Liver (tissue), 9 donors: ENCODE data around the gene TGFBR1. TPM values are rescaled to one million over a fixed set of nuclear protein-coding genes. Genes with fewer than 3 reads are reported as not detected.

Experiments
- DNase-seq: peaks from one replicate; pipeline ENCODE4 v3.0.0-alpha.2; 2017; ENCODE audit warnings: low spot score
- H3K27ac ChIP-seq, 2 donors: one replicate each; pipeline ENCODE4 v1.7.0; 2013; ENCODE audit warnings: inconsistent platforms in 2 of 2, low read length in 2 of 2, control low read depth in 1 of 2, low read depth in 1 of 2, mild to moderate bottlenecking in 1 of 2
- H3K27me3 ChIP-seq, 4 donors: one replicate each; pipeline versions ENCODE4 v1.6.1 to v1.7.0; 2013; ENCODE audit warnings: low read length in 3 of 4, inconsistent platforms in 1 of 4, mild to moderate bottlenecking in 1 of 4, moderate library complexity in 1 of 4; ENCODE audit not compliant: control insufficient read depth in 4 of 4, insufficient read depth in 4 of 4
- H3K36me3 ChIP-seq, 4 donors: one replicate each; pipeline versions ENCODE4 v1.6.1 to v1.7.0; 2013; ENCODE audit warnings: low read length in 3 of 4, mild to moderate bottlenecking in 3 of 4, low read depth in 1 of 4, moderate library complexity in 1 of 4; ENCODE audit not compliant: control insufficient read depth in 4 of 4, insufficient read depth in 3 of 4
- H3K4me1 ChIP-seq, 4 donors: one replicate each; pipeline versions ENCODE4 v1.6.1 to v1.7.0; 2013; ENCODE audit warnings: low read length in 3 of 4, mild to moderate bottlenecking in 3 of 4, moderate library complexity in 1 of 4; ENCODE audit not compliant: control insufficient read depth in 4 of 4, insufficient read depth in 4 of 4
- H3K4me3 ChIP-seq, 3 donors: one replicate each; pipeline versions ENCODE4 v1.6.1 to v1.7.0; 2013; ENCODE audit warnings: low read length in 3 of 3, control low read depth in 1 of 3, low read depth in 1 of 3, mild to moderate bottlenecking in 1 of 3
- H3K9ac ChIP-seq, 2 donors: one replicate each; pipeline ENCODE4 v1.7.0; 2013; ENCODE audit warnings: low read length in 2 of 2, mild to moderate bottlenecking in 2 of 2, moderate library complexity in 2 of 2, control low read depth in 1 of 2, low read depth in 1 of 2
- H3K9me3 ChIP-seq, 4 donors: one replicate each; pipeline versions ENCODE4 v1.6.1 to v1.7.0; 2013; ENCODE audit warnings: low read length in 3 of 4; ENCODE audit not compliant: control insufficient read depth in 4 of 4
- ATF3 ChIP-seq: IDR thresholded peaks from 2 replicates; pipeline ENCODE4 v1.6.1; 2016; ENCODE audit warnings: antibody characterized with exemption
- CTCF ChIP-seq: fragments of 150-350 bp; IDR thresholded peaks from 2 replicates; pipeline ENCODE4 v1.5.1; 2017; ENCODE audit warnings: improper control_type of control experiment, low read depth, low read length; ENCODE audit not compliant: missing input control
- EGR1 ChIP-seq, 2 donors: IDR thresholded peaks; 2 replicates each; pipeline ENCODE4 v1.6.1; 2016 to 2018; ENCODE audit warnings: antibody characterized with exemption in 2 of 2, low read depth in 2 of 2
- FOXA1 ChIP-seq: IDR thresholded peaks from 2 replicates; pipeline ENCODE4 v1.6.1; 2016; ENCODE audit warnings: antibody characterized with exemption
- FOXA2 ChIP-seq: IDR thresholded peaks from 2 replicates; pipeline ENCODE4 v1.6.1; 2016; ENCODE audit warnings: antibody characterized with exemption
- GABPA ChIP-seq, 2 donors: IDR thresholded peaks in 1 of 2; conservative IDR thresholded peaks in 1 of 2; 2 replicates each; pipeline ENCODE4 v1.6.1; 2016; ENCODE audit warnings: antibody characterized with exemption in 2 of 2, mild to moderate bottlenecking in 1 of 2, moderate library complexity in 1 of 2
- HNF4A ChIP-seq, 2 donors: conservative IDR thresholded peaks; 2 replicates each; pipeline ENCODE4 v1.6.1; 2016; ENCODE audit warnings: antibody characterized with exemption in 2 of 2, mild to moderate bottlenecking in 2 of 2
- HNF4G ChIP-seq: IDR thresholded peaks from 2 replicates; pipeline ENCODE4 v1.6.1; 2016; ENCODE audit warnings: antibody characterized with exemption
- JUND ChIP-seq, 2 donors: IDR thresholded peaks; 2 replicates each; pipeline ENCODE4 v1.6.1; 2016; ENCODE audit warnings: antibody characterized with exemption in 2 of 2
- MAX ChIP-seq: IDR thresholded peaks from 2 replicates; pipeline ENCODE4 v1.6.1; 2016; ENCODE audit warnings: antibody characterized with exemption
- NR2F2 ChIP-seq: IDR thresholded peaks from 2 replicates; pipeline ENCODE4 v1.6.1; 2016; ENCODE audit warnings: antibody characterized with exemption
- REST ChIP-seq: IDR thresholded peaks from 2 replicates; pipeline ENCODE4 v1.6.1; 2016; ENCODE audit warnings: antibody characterized with exemption, mild to moderate bottlenecking
- RXRA ChIP-seq, 2 donors: IDR thresholded peaks; 2 replicates each; pipeline ENCODE4 v1.6.1; 2017 to 2018; ENCODE audit warnings: antibody characterized with exemption in 2 of 2, mild to moderate bottlenecking in 1 of 2
- SP1 ChIP-seq: IDR thresholded peaks from 2 replicates; pipeline ENCODE4 v1.6.1; 2018; ENCODE audit warnings: antibody characterized with exemption, mild to moderate bottlenecking
- TAF1 ChIP-seq: conservative IDR thresholded peaks from 2 replicates; pipeline ENCODE4 v1.6.1; 2016; ENCODE audit warnings: antibody characterized with exemption, mild to moderate bottlenecking
- YY1 ChIP-seq: IDR thresholded peaks from 2 replicates; pipeline ENCODE4 v1.6.1; 2016; ENCODE audit warnings: antibody characterized with exemption, mild to moderate bottlenecking
- ZBTB33 ChIP-seq: IDR thresholded peaks from 2 replicates; pipeline ENCODE4 v1.6.1; 2016; ENCODE audit warnings: antibody characterized with exemption
- WGBS: extraction: QIAGEN DNeasy Blood & Tissue Kit; methylation state at CpG from one replicate; pipeline ENCODE4 v1.1.7; 2013; 5-methylcytosine and 5-hydroxymethylcytosine counted together
- polyA plus RNA-seq, 2 donors: library from polyadenylated mRNA; stranded (reverse) in 1 of 2; unstranded in 1 of 2; fragments of 200-250 nt in 1 of 2; fragments of >200 nt in 1 of 2; fragmentation: Nextera tagmentation in 1 of 2; extraction: Ambion mirVana in 1 of 2; gene quantifications; one replicate each; pipeline versions ENCODE4 v1.2.1 to v1.2.3, GENCODE V29; 2013 to 2015
- total RNA-seq, 2 donors: library from RNA; depleted of rRNA; stranded (reverse); fragments of >200 nt; gene quantifications; one replicate each; pipeline ENCODE4 v1.2.3, GENCODE V29; 2014
- donor health status: healthy.
- donor health status: healthy.
- donor health status: healthy.
- donor health status: healthy.
- donor health status: healthy.

The TGFBR1 gene
- total and polyA plus RNA-seq, 4 donors: 3.1 to 18.2 (median 11.0) TPM

- no peak for TF ChIP-seq EGR1 (IDR thresholded peaks at IDR 0.05; ENCODE audit: low read depth in 2 of 2)
- TF ChIP-seq ZBTB33: no peak
- TF ChIP-seq JUND (IDR thresholded peaks at IDR 0.05): no peak
- TF ChIP-seq ATF3: no peak
- TF ChIP-seq RXRA (IDR thresholded peaks at IDR 0.05): no peak
- TF ChIP-seq TAF1: no peak
- no peak for TF ChIP-seq FOXA2
- no peak for TF ChIP-seq CTCF
- TF ChIP-seq SP1: no peak
- TF ChIP-seq REST: no peak
- no peak for TF ChIP-seq HNF4A (conservative IDR thresholded peaks at IDR 0.05)
- TF ChIP-seq YY1: no peak
- Histone ChIP-seq H3K4me3 (no peak overlapping the region), H3K4me1 (no peaks in the 10 kb centered on the region), H3K36me3 (peaks cover 2 to 28% (median 19%) of the 10 kb centered on the region in 4 donors), H3K9me3 (no peaks in the 10 kb centered on the region), H3K9ac (no peak overlapping the region), H3K27me3 (no peaks in the 10 kb centered on the region), H3K27ac (no peak overlapping the region)
- no peak for DNase-seq
- WGBS: 88% methylated on average over 8 of the region's 8 CpGs
Observed at GRCh38 chr9:99150451-99151171, 45.7 kb downstream of the TGFBR1 start.

- WGBS: 87% methylated on average over 3 of the region's 3 CpGs
- Histone ChIP-seq H3K27me3 (no peaks in the 10 kb centered on the region), H3K9ac (no peak overlapping the region), H3K4me3 (no peak overlapping the region), H3K36me3 (peaks cover 0 to 8% (median 0%) of the 10 kb centered on the region in 4 donors), H3K9me3 (no peaks in the 10 kb centered on the region), H3K4me1 (peaks cover 0 to 1% (median 0%) of the 10 kb centered on the region in 4 donors), H3K27ac (no peak overlapping the region)
- no peak for DNase-seq
- TF ChIP-seq FOXA1 (no peak), MAX (no peak), REST (no peak), ZBTB33 (no peak), GABPA (IDR thresholded peaks at IDR 0.05 in 1 of 2, conservative IDR thresholded peaks at IDR 0.05 in 1 of 2) (no peak), HNF4G (no peak), RXRA (IDR thresholded peaks at IDR 0.05) (no peak), EGR1 (IDR thresholded peaks at IDR 0.05; ENCODE audit: low read depth in 2 of 2) (no peak), TAF1 (no peak), HNF4A (conservative IDR thresholded peaks at IDR 0.05) (no peak), NR2F2 (no peak), YY1 (no peak), JUND (IDR thresholded peaks at IDR 0.05) (no peak)
Observed at GRCh38 chr9:99154356-99154755, 49.4 kb downstream of the TGFBR1 start.
